ENCODE data around the gene TAS2R1.

The TAS2R1 gene

GRCh38 chr5:9630251-9630650 lies at the start of gene TAS2R1:
TSS of gene TAS2R1 (minus strand) at chr5:9630351. CDS start at chr5:9630032, 319 bp downstream.
- no peaks in the 10 kb centered on the region for H3K4me1 ChIP-seq (ENCODE audit: control insufficient read depth, insufficient read depth, low read length)
- H3K36me3 ChIP-seq (ENCODE audit: control insufficient read depth in 2 of 2, insufficient read depth in 2 of 2, low read length in 2 of 2), result no peaks in the 10 kb centered on the region
- no peak within 1 kb of the TSS for H3K4me3 ChIP-seq (ENCODE audit: low read length in 2 of 2)
- no peaks in the 10 kb centered on the region for H3K9me3 ChIP-seq (ENCODE audit: control insufficient read depth in 2 of 2, low read length in 2 of 2)
- H3K9ac ChIP-seq (ENCODE audit: low read length in 2 of 2), result no peak within 1 kb of the TSS
- no peak within 1 kb of the TSS for H3K27ac ChIP-seq (ENCODE audit: low read length)
- H3K27me3 ChIP-seq (ENCODE audit: control insufficient read depth in 1 of 2, insufficient read depth in 2 of 2, low read length in 2 of 2), result no peaks in the 10 kb centered on the region

- Histone ChIP-seq H3K9me3 (ENCODE audit: control insufficient read depth in 2 of 2, low read length in 2 of 2) (peaks cover 0 to 2% of the 10 kb centered on the region in 2 donors), H3K27me3 (ENCODE audit: control insufficient read depth in 1 of 2, insufficient read depth in 2 of 2, low read length in 2 of 2) (no peaks in the 10 kb centered on the region), H3K36me3 (ENCODE audit: control insufficient read depth in 2 of 2, insufficient read depth in 2 of 2, low read length in 2 of 2) (no peaks in the 10 kb centered on the region), H3K9ac (ENCODE audit: low read length in 2 of 2) (no peak overlapping the region), H3K4me3 (ENCODE audit: low read length in 2 of 2) (no peak overlapping the region), H3K27ac (ENCODE audit: low read length) (no peak overlapping the region), H3K4me1 (ENCODE audit: control insufficient read depth, insufficient read depth, low read length) (no peaks in the 10 kb centered on the region)
Observed at GRCh38 chr5:9670371-9670770, 40.2 kb upstream of the TAS2R1 start.

- no peak overlapping the region for H3K9ac ChIP-seq (ENCODE audit: low read length in 2 of 2)
- H3K36me3 ChIP-seq (ENCODE audit: control insufficient read depth in 2 of 2, insufficient read depth in 2 of 2, low read length in 2 of 2), result no peaks in the 10 kb centered on the region
- H3K4me3 ChIP-seq (ENCODE audit: low read length in 2 of 2), result no peak overlapping the region
- peaks cover 0 to 2% of the 10 kb centered on the region in 2 donors for H3K9me3 ChIP-seq (ENCODE audit: control insufficient read depth in 2 of 2, low read length in 2 of 2)
- no peaks in the 10 kb centered on the region for H3K4me1 ChIP-seq (ENCODE audit: control insufficient read depth, insufficient read depth, low read length)
- H3K27ac ChIP-seq (ENCODE audit: low read length), result no peak overlapping the region
- no peaks in the 10 kb centered on the region for H3K27me3 ChIP-seq (ENCODE audit: control insufficient read depth in 1 of 2, insufficient read depth in 2 of 2, low read length in 2 of 2)
Observed at GRCh38 chr5:9667906-9668305, 37.8 kb upstream of the TAS2R1 start.

GRCh38 chr5:9663891-9664290 lies 33.7 kb upstream of the TAS2R1 start:
- Histone ChIP-seq H3K36me3 (ENCODE audit: control insufficient read depth in 2 of 2, insufficient read depth in 2 of 2, low read length in 2 of 2) (no peaks in the 10 kb centered on the region), H3K4me3 (ENCODE audit: low read length in 2 of 2) (no peak overlapping the region), H3K4me1 (ENCODE audit: control insufficient read depth, insufficient read depth, low read length) (no peaks in the 10 kb centered on the region), H3K9me3 (ENCODE audit: control insufficient read depth in 2 of 2, low read length in 2 of 2) (no peaks in the 10 kb centered on the region), H3K27me3 (ENCODE audit: control insufficient read depth in 1 of 2, insufficient read depth in 2 of 2, low read length in 2 of 2) (no peaks in the 10 kb centered on the region), H3K9ac (ENCODE audit: low read length in 2 of 2) (no peak overlapping the region), H3K27ac (ENCODE audit: low read length) (no peak overlapping the region)

- Histone ChIP-seq H3K9me3 (ENCODE audit: control insufficient read depth in 2 of 2, low read length in 2 of 2) (no peaks in the 10 kb centered on the region), H3K27me3 (ENCODE audit: control insufficient read depth in 1 of 2, insufficient read depth in 2 of 2, low read length in 2 of 2) (no peaks in the 10 kb centered on the region), H3K36me3 (ENCODE audit: control insufficient read depth in 2 of 2, insufficient read depth in 2 of 2, low read length in 2 of 2) (no peaks in the 10 kb centered on the region), H3K27ac (ENCODE audit: low read length) (no peak overlapping the region), H3K4me3 (ENCODE audit: low read length in 2 of 2) (no peak overlapping the region), H3K4me1 (ENCODE audit: control insufficient read depth, insufficient read depth, low read length) (no peaks in the 10 kb centered on the region), H3K9ac (ENCODE audit: low read length in 2 of 2) (no peak overlapping the region)
Observed at GRCh38 chr5:9661316-9662015, 31.3 kb upstream of the TAS2R1 start.

- Histone ChIP-seq H3K9me3 (ENCODE audit: control insufficient read depth in 2 of 2, low read length in 2 of 2) (no peaks in the 10 kb centered on the region), H3K4me1 (ENCODE audit: control insufficient read depth, insufficient read depth, low read length) (no peaks in the 10 kb centered on the region), H3K4me3 (ENCODE audit: low read length in 2 of 2) (no peak overlapping the region), H3K27ac (ENCODE audit: low read length) (no peak overlapping the region), H3K36me3 (ENCODE audit: control insufficient read depth in 2 of 2, insufficient read depth in 2 of 2, low read length in 2 of 2) (no peaks in the 10 kb centered on the region), H3K27me3 (ENCODE audit: control insufficient read depth in 1 of 2, insufficient read depth in 2 of 2, low read length in 2 of 2) (no peaks in the 10 kb centered on the region), H3K9ac (ENCODE audit: low read length in 2 of 2) (no peak overlapping the region)
Observed at GRCh38 chr5:9658706-9659105, 28.6 kb upstream of the TAS2R1 start.

- H3K36me3 ChIP-seq (ENCODE audit: control insufficient read depth in 2 of 2, insufficient read depth in 2 of 2, low read length in 2 of 2), result no peaks in the 10 kb centered on the region
- H3K27ac ChIP-seq (ENCODE audit: low read length), result no peak overlapping the region
- no peaks in the 10 kb centered on the region for H3K9me3 ChIP-seq (ENCODE audit: control insufficient read depth in 2 of 2, low read length in 2 of 2)
- H3K4me1 ChIP-seq (ENCODE audit: control insufficient read depth, insufficient read depth, low read length), result no peaks in the 10 kb centered on the region
- no peak overlapping the region for H3K9ac ChIP-seq (ENCODE audit: low read length in 2 of 2)
- H3K27me3 ChIP-seq (ENCODE audit: control insufficient read depth in 1 of 2, insufficient read depth in 2 of 2, low read length in 2 of 2), result no peaks in the 10 kb centered on the region
- no peak overlapping the region for H3K4me3 ChIP-seq (ENCODE audit: low read length in 2 of 2)
Observed at GRCh38 chr5:9657819-9658218, 27.7 kb upstream of the TAS2R1 start.

GRCh38 chr5:9655641-9656040 lies 25.5 kb upstream of the TAS2R1 start:
- Histone ChIP-seq H3K36me3 (ENCODE audit: control insufficient read depth in 2 of 2, insufficient read depth in 2 of 2, low read length in 2 of 2) (no peaks in the 10 kb centered on the region), H3K27me3 (ENCODE audit: control insufficient read depth in 1 of 2, insufficient read depth in 2 of 2, low read length in 2 of 2) (no peaks in the 10 kb centered on the region), H3K4me3 (ENCODE audit: low read length in 2 of 2) (no peak overlapping the region), H3K9ac (ENCODE audit: low read length in 2 of 2) (no peak overlapping the region), H3K9me3 (ENCODE audit: control insufficient read depth in 2 of 2, low read length in 2 of 2) (no peaks in the 10 kb centered on the region), H3K27ac (ENCODE audit: low read length) (no peak overlapping the region), H3K4me1 (ENCODE audit: control insufficient read depth, insufficient read depth, low read length) (no peaks in the 10 kb centered on the region)

GRCh38 chr5:9654886-9655285 lies 24.7 kb upstream of the TAS2R1 start:
- no peaks in the 10 kb centered on the region for H3K27me3 ChIP-seq (ENCODE audit: control insufficient read depth in 1 of 2, insufficient read depth in 2 of 2, low read length in 2 of 2)
- H3K27ac ChIP-seq (ENCODE audit: low read length), result no peak overlapping the region
- H3K9ac ChIP-seq (ENCODE audit: low read length in 2 of 2), result no peak overlapping the region
- H3K4me3 ChIP-seq (ENCODE audit: low read length in 2 of 2), result no peak overlapping the region
- H3K9me3 ChIP-seq (ENCODE audit: control insufficient read depth in 2 of 2, low read length in 2 of 2), result no peaks in the 10 kb centered on the region
- H3K4me1 ChIP-seq (ENCODE audit: control insufficient read depth, insufficient read depth, low read length), result no peaks in the 10 kb centered on the region
- H3K36me3 ChIP-seq (ENCODE audit: control insufficient read depth in 2 of 2, insufficient read depth in 2 of 2, low read length in 2 of 2), result no peaks in the 10 kb centered on the region

GRCh38 chr5:9653811-9654210 lies 23.7 kb upstream of the TAS2R1 start:
- Histone ChIP-seq H3K9ac (ENCODE audit: low read length in 2 of 2) (no peak overlapping the region), H3K27me3 (ENCODE audit: control insufficient read depth in 1 of 2, insufficient read depth in 2 of 2, low read length in 2 of 2) (no peaks in the 10 kb centered on the region), H3K4me3 (ENCODE audit: low read length in 2 of 2) (no peak overlapping the region), H3K4me1 (ENCODE audit: control insufficient read depth, insufficient read depth, low read length) (no peaks in the 10 kb centered on the region), H3K9me3 (ENCODE audit: control insufficient read depth in 2 of 2, low read length in 2 of 2) (no peaks in the 10 kb centered on the region), H3K27ac (ENCODE audit: low read length) (no peak overlapping the region), H3K36me3 (ENCODE audit: control insufficient read depth in 2 of 2, insufficient read depth in 2 of 2, low read length in 2 of 2) (no peaks in the 10 kb centered on the region)

GRCh38 chr5:9653061-9653460 lies 22.9 kb upstream of the TAS2R1 start:
- Histone ChIP-seq H3K4me3 (ENCODE audit: low read length in 2 of 2) (no peak overlapping the region), H3K27me3 (ENCODE audit: control insufficient read depth in 1 of 2, insufficient read depth in 2 of 2, low read length in 2 of 2) (no peaks in the 10 kb centered on the region), H3K9ac (ENCODE audit: low read length in 2 of 2) (no peak overlapping the region), H3K27ac (ENCODE audit: low read length) (no peak overlapping the region), H3K4me1 (ENCODE audit: control insufficient read depth, insufficient read depth, low read length) (no peaks in the 10 kb centered on the region), H3K36me3 (ENCODE audit: control insufficient read depth in 2 of 2, insufficient read depth in 2 of 2, low read length in 2 of 2) (no peaks in the 10 kb centered on the region), H3K9me3 (ENCODE audit: control insufficient read depth in 2 of 2, low read length in 2 of 2) (no peaks in the 10 kb centered on the region)
